Neural progenitor cell (in vitro differentiated cells): ENCODE results near the gene CDH26.

Experiments used
- CTCF ChIP-seq: fragments of 200-600 bp; sonication (generic); IDR thresholded peaks from 2 replicates; pipeline ENCODE4 v1.5.1; 2017; ENCODE audit warnings: antibody characterized with exemption, mild to moderate bottlenecking
- EZH2 ChIP-seq: fragments of 200-600 bp; sonication (generic); IDR thresholded peaks from 2 replicates; pipeline ENCODE4 v1.6.1; 2017; ENCODE audit warnings: antibody characterized with exemption, mild to moderate bottlenecking, moderate library complexity
- EZH2phosphoT487 ChIP-seq: fragments of 200-600 bp; sonication (generic); IDR thresholded peaks from 2 replicates; pipeline ENCODE4 v1.6.1; 2017; ENCODE audit warnings: antibody characterized with exemption

DNA sequence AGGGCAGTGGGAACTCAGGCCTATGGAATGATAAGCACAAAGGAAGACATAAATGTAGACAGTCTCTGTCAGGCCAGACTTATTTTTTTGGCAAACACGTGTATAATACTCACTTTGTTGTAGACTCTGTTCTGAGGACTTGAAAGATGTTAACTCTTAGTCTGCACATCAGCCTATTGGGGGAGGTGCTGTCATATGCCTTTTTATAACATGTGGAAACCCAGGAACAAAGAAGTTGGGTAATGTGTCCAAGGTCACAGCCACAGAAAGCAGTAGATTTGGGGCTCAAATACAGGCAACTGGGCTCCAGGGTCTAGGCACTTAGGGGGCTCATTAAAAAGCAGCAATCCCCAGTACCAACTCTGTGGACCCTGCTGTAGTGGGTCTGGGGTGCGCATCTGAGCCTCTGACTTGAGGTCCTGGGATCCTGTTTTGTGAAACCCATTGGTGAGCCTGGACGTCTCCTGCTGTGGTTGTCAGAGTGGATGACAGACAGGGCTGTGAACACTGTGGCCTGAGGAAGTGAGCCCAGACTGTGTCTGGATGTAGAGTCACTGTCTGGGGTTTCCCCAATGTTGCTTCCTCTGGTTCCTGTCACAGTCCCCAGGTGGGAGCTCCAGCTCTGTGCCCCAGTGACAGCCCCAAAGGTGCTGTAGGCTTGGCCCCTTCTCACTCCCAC, 50.0 kb downstream of the CDH26 start:
- TF ChIP-seq CTCF (no peak), EZH2 (no peak), EZH2phosphoT487 (no peak)
